Measurements from ENCODE around the gene BLTP3B.
"Not testable (repeated sequence)": the region's sequence is repeated elsewhere in the genome, so short reads cannot be mapped to it uniquely, and the experiment has no call there.

The BLTP3B gene

GRCh38 chr12:100142851-100143559, at the start of gene BLTP3B:
Gene BLTP3B (minus strand): TSS chr12:100142874. CDS start chr12:100142635, 239 bp downstream.
- peak; percentile 96 for DNase-seq (ENCODE audit: low spot score)

- no peak for DNase-seq (ENCODE audit: low spot score)
Measured at GRCh38 chr12:100189636-100190394, 47.1 kb upstream of the BLTP3B start.

GRCh38 chr12:100188888-100189635, 46.4 kb upstream of the BLTP3B start:
- DNase-seq (ENCODE audit: low spot score) = not testable (repeated sequence)

- no peak for DNase-seq (ENCODE audit: low spot score)
Measured at GRCh38 chr12:100187857-100188519, 45.3 kb upstream of the BLTP3B start.

GRCh38 chr12:100187068-100187467, 44.4 kb upstream of the BLTP3B start:
- no peak for DNase-seq (ENCODE audit: low spot score)

GRCh38 chr12:100186071-100186470, 43.4 kb upstream of the BLTP3B start:
- peak; percentile 18 for DNase-seq (ENCODE audit: low spot score)

- peak; percentile 26 for DNase-seq (ENCODE audit: low spot score)
Measured at GRCh38 chr12:100185361-100185894, 42.8 kb upstream of the BLTP3B start.

- DNase-seq (ENCODE audit: low spot score) = no peak
Measured at GRCh38 chr12:100184549-100185145, 42.0 kb upstream of the BLTP3B start.

- no peak for DNase-seq (ENCODE audit: low spot score)
Measured at GRCh38 chr12:100179252-100179651, 36.6 kb upstream of the BLTP3B start.

- DNase-seq (ENCODE audit: low spot score) = not testable (repeated sequence)
Measured at GRCh38 chr12:100176493-100176892, 33.8 kb upstream of the BLTP3B start.

- DNase-seq (ENCODE audit: low spot score) = no peak
Measured at GRCh38 chr12:100174495-100174894, 31.8 kb upstream of the BLTP3B start.

- no peak for DNase-seq (ENCODE audit: low spot score)
Measured at GRCh38 chr12:100173111-100173510, 30.4 kb upstream of the BLTP3B start.

- no peak for DNase-seq (ENCODE audit: low spot score)
Measured at GRCh38 chr12:100171248-100171647, 28.6 kb upstream of the BLTP3B start.

- no peak for DNase-seq (ENCODE audit: low spot score)
Measured at GRCh38 chr12:100170313-100170858, 27.7 kb upstream of the BLTP3B start.

- no peak for DNase-seq (ENCODE audit: low spot score)
Measured at GRCh38 chr12:100169345-100169744, 26.7 kb upstream of the BLTP3B start.

GRCh38 chr12:100168562-100168961, 25.9 kb upstream of the BLTP3B start:
- no peak for DNase-seq (ENCODE audit: low spot score)

- no peak for DNase-seq (ENCODE audit: low spot score)
Measured at GRCh38 chr12:100166232-100166631, 23.6 kb upstream of the BLTP3B start.

- DNase-seq (ENCODE audit: low spot score) = no peak
Measured at GRCh38 chr12:100165356-100165755, 22.7 kb upstream of the BLTP3B start.

GRCh38 chr12:100164153-100164704, 21.6 kb upstream of the BLTP3B start:
- DNase-seq (ENCODE audit: low spot score) = no peak

- peak; percentile 92 for DNase-seq (ENCODE audit: low spot score)
Measured at GRCh38 chr12:100163416-100164152, 20.9 kb upstream of the BLTP3B start.
